ENCODE results near the gene DAPK1.

- TF ChIP-seq CTCF (IDR thresholded peaks at IDR 0.05; ENCODE audit: poor library complexity) (no peak), EZH2phosphoT487 (IDR thresholded peaks at IDR 0.05; ENCODE audit: low read depth, severe bottlenecking, unreplicated experiment) (no peak), EZH2 (IDR thresholded peaks at IDR 0.05; ENCODE audit: borderline replicate concordance) (no peak)
Measured at GRCh38 chr9:87741326-87741725, 243.7 kb downstream of the DAPK1 start.
